ENCODE data around the gene QRFP.

The QRFP gene

GRCh38 chr9:130933114-130934046 lies 36.8 kb upstream of the QRFP start:
- DNase-seq, result no peak

GRCh38 chr9:130932255-130933079 lies 35.9 kb upstream of the QRFP start:
- DNase-seq, result no peak

GRCh38 chr9:130931508-130932254 lies 35.1 kb upstream of the QRFP start:
- DNase-seq, result no peak

- DNase-seq, result no peak
Observed at GRCh38 chr9:130930804-130931349, 34.3 kb upstream of the QRFP start.

GRCh38 chr9:130930132-130930803 lies 33.7 kb upstream of the QRFP start:
- DNase-seq, result no peak

GRCh38 chr9:130929571-130930038 lies 33.0 kb upstream of the QRFP start:
- no peak for DNase-seq

GRCh38 chr9:130927995-130928900 lies 31.6 kb upstream of the QRFP start:
- DNase-seq, result no peak

- DNase-seq, result no peak
Observed at GRCh38 chr9:130927338-130927737, 30.7 kb upstream of the QRFP start.

GRCh38 chr9:130925050-130925678 lies 28.6 kb upstream of the QRFP start:
- no peak for DNase-seq

GRCh38 chr9:130924448-130924788 lies 27.8 kb upstream of the QRFP start:
- DNase-seq, result no peak

- no peak for DNase-seq
Observed at GRCh38 chr9:130923611-130924447, 27.2 kb upstream of the QRFP start.

GRCh38 chr9:130922893-130923610 lies 26.4 kb upstream of the QRFP start:
- no peak for DNase-seq

- DNase-seq, result no peak
Observed at GRCh38 chr9:130921989-130922892, 25.6 kb upstream of the QRFP start.

- no peak for DNase-seq
Observed at GRCh38 chr9:130921300-130921988, 24.8 kb upstream of the QRFP start.

GRCh38 chr9:130920762-130921299 lies 24.2 kb upstream of the QRFP start:
- DNase-seq, result no peak

GRCh38 chr9:130920233-130920632 lies 23.6 kb upstream of the QRFP start:
- DNase-seq, result no peak
